Esophagus (tissue), 2 donors: ENCODE measurements around the gene MICAL3. TPM values are rescaled to one million over a fixed set of nuclear protein-coding genes. Genes with fewer than 3 reads are reported as not detected.

Experiments
- H3K27ac ChIP-seq, 2 donors: one replicate each; pipeline ENCODE4 v1.5.1; 2013; ENCODE audit warnings: low read depth in 2 of 2, mild to moderate bottlenecking in 2 of 2, inconsistent platforms in 1 of 2, low read length in 1 of 2, moderate library complexity in 1 of 2
- H3K27me3 ChIP-seq, 2 donors: one replicate each; pipeline ENCODE4 v1.6.1; 2013; ENCODE audit warnings: low read length in 2 of 2, control low read depth in 1 of 2, mild to moderate bottlenecking in 1 of 2; ENCODE audit not compliant: insufficient read depth in 2 of 2, control insufficient read depth in 1 of 2
- H3K36me3 ChIP-seq, 2 donors: one replicate each; pipeline ENCODE4 v1.6.1; 2013; ENCODE audit warnings: low read length in 1 of 2; ENCODE audit not compliant: control insufficient read depth in 2 of 2, insufficient read depth in 2 of 2
- H3K4me1 ChIP-seq, 2 donors: one replicate each; pipeline ENCODE4 v1.6.1; 2013; ENCODE audit warnings: low read length in 1 of 2; ENCODE audit not compliant: control insufficient read depth in 2 of 2, insufficient read depth in 2 of 2
- H3K4me3 ChIP-seq, 2 donors: one replicate each; pipeline ENCODE4 v1.5.1; 2013; ENCODE audit warnings: low read length in 2 of 2, mild to moderate bottlenecking in 2 of 2, low read depth in 1 of 2, moderate library complexity in 1 of 2
- H3K9me3 ChIP-seq, 2 donors: one replicate each; pipeline ENCODE4 v1.6.1; 2013; ENCODE audit warnings: mild to moderate bottlenecking in 2 of 2, low read depth in 1 of 2, low read length in 1 of 2, moderate library complexity in 1 of 2; ENCODE audit not compliant: control insufficient read depth in 2 of 2, insufficient read depth in 1 of 2
- WGBS, 2 donors: extraction: QIAGEN DNeasy Blood & Tissue Kit; methylation state at CpG; one replicate each; pipeline ENCODE4 v1.1.7; 2013; 5-methylcytosine and 5-hydroxymethylcytosine counted together
- polyA plus RNA-seq, 2 donors: library from polyadenylated mRNA; stranded (reverse); fragments of 200-250 nt; gene quantifications; one replicate each; pipeline ENCODE4 v1.2.3, GENCODE V29; 2013
- donor health status: healthy with polysubstance abuse.
- donor health status: Bipolar disorder and iron deficiency.

The MICAL3 gene
- polyA plus RNA-seq, 2 donors = 6.2 to 13.3 TPM

- H3K4me1 ChIP-seq = peaks cover 2 to 16% of the 10 kb centered on the region in 2 donors
- peaks cover 0 to 12% of the 10 kb centered on the region in 2 donors for H3K36me3 ChIP-seq
- no peak overlapping the region for H3K27ac ChIP-seq
- WGBS, 2 donors = 89 to 91% methylated on average over 6 of the region's 6 CpGs
- H3K4me3 ChIP-seq = no peak overlapping the region
- H3K27me3 ChIP-seq = no peaks in the 10 kb centered on the region
- no peaks in the 10 kb centered on the region for H3K9me3 ChIP-seq
Measured at GRCh38 chr22:17973217-17973616, 51.1 kb downstream of the MICAL3 start.

- 64% methylated on average over 16 of the region's 16 CpGs for WGBS, 2 donors
Measured at GRCh38 chr22:17972385-17973191, 51.8 kb downstream of the MICAL3 start.

GRCh38 chr22:17971711-17972110 lies 52.6 kb downstream of the MICAL3 start:
- H3K36me3 ChIP-seq = peaks cover 0 to 12% of the 10 kb centered on the region in 2 donors
- H3K4me3 ChIP-seq = no peak overlapping the region
- no peaks in the 10 kb centered on the region for H3K27me3 ChIP-seq
- 83 to 85% methylated on average over 9 of the region's 9 CpGs for WGBS, 2 donors
- H3K27ac ChIP-seq = peak overlapping the region; percentile 15 to 17
- H3K4me1 ChIP-seq = peaks cover 2 to 17% of the 10 kb centered on the region in 2 donors
- no peaks in the 10 kb centered on the region for H3K9me3 ChIP-seq

More at GRCh38 chr22:17972385-17973191, 51.8 kb downstream of the MICAL3 start:
- H3K9me3 ChIP-seq = no peaks in the 10 kb centered on the region
- no peaks in the 10 kb centered on the region for H3K27me3 ChIP-seq
- H3K27ac ChIP-seq = no peak overlapping the region
- peaks cover 2 to 16% of the 10 kb centered on the region in 2 donors for H3K4me1 ChIP-seq
- H3K4me3 ChIP-seq = no peak overlapping the region
- H3K36me3 ChIP-seq = peaks cover 0 to 12% of the 10 kb centered on the region in 2 donors

- Histone ChIP-seq H3K9me3 (no peaks in the 10 kb centered on the region), H3K36me3 (peaks cover 0 to 12% of the 10 kb centered on the region in 2 donors), H3K27ac (peak overlapping the region in 1 of 2 donors; percentile 24), H3K4me1 (peaks cover 5 to 22% of the 10 kb centered on the region in 2 donors), H3K4me3 (no peak overlapping the region), H3K27me3 (no peaks in the 10 kb centered on the region)
- WGBS, 2 donors = 88 to 91% methylated on average over 10 of the region's 10 CpGs
Measured at GRCh38 chr22:17970201-17970708, 54.1 kb downstream of the MICAL3 start.

GRCh38 chr22:17969701-17970113 lies 54.7 kb downstream of the MICAL3 start:
- Histone ChIP-seq H3K4me1 (peaks cover 5 to 22% of the 10 kb centered on the region in 2 donors), H3K4me3 (no peak overlapping the region), H3K27me3 (no peaks in the 10 kb centered on the region), H3K27ac (peak overlapping the region in 1 of 2 donors; percentile 24), H3K36me3 (peaks cover 0 to 12% of the 10 kb centered on the region in 2 donors), H3K9me3 (no peaks in the 10 kb centered on the region)
- WGBS, 2 donors = 69 to 70% methylated on average over 11 of the region's 11 CpGs

GRCh38 chr22:17968126-17968525 lies 56.2 kb downstream of the MICAL3 start:
- 90 to 93% methylated on average over 12 of the region's 12 CpGs for WGBS, 2 donors
- peaks cover 5 to 18% of the 10 kb centered on the region in 2 donors for H3K4me1 ChIP-seq
- peaks cover 0 to 7% of the 10 kb centered on the region in 2 donors for H3K36me3 ChIP-seq
- H3K9me3 ChIP-seq = no peaks in the 10 kb centered on the region
- H3K4me3 ChIP-seq = no peak overlapping the region
- H3K27ac ChIP-seq = no peak overlapping the region
- H3K27me3 ChIP-seq = no peaks in the 10 kb centered on the region

GRCh38 chr22:17966403-17966717 lies 58.0 kb downstream of the MICAL3 start:
- Histone ChIP-seq H3K9me3 (no peaks in the 10 kb centered on the region), H3K4me3 (no peak overlapping the region), H3K27me3 (no peaks in the 10 kb centered on the region), H3K36me3 (peaks cover 0 to 4% of the 10 kb centered on the region in 2 donors), H3K27ac (no peak overlapping the region), H3K4me1 (peaks cover 5 to 8% of the 10 kb centered on the region in 2 donors)
- WGBS, 2 donors = 59 to 84% methylated on average over 2 of the region's 2 CpGs

GRCh38 chr22:17965538-17966402 lies 58.6 kb downstream of the MICAL3 start:
- Histone ChIP-seq H3K9me3 (no peaks in the 10 kb centered on the region), H3K27me3 (no peaks in the 10 kb centered on the region), H3K4me3 (no peak overlapping the region), H3K36me3 (peaks cover 0 to 4% of the 10 kb centered on the region in 2 donors), H3K27ac (no peak overlapping the region), H3K4me1 (peaks cover 7 to 8% of the 10 kb centered on the region in 2 donors)
- WGBS, 2 donors = 73 to 76% methylated on average over 12 of the region's 12 CpGs

- WGBS, 2 donors = 57 to 77% methylated on average over 10 of the region's 10 CpGs
- Histone ChIP-seq H3K36me3 (peaks cover 0 to under 1% of the 10 kb centered on the region in 2 donors), H3K27me3 (no peaks in the 10 kb centered on the region), H3K4me1 (peaks cover 6 to 9% of the 10 kb centered on the region in 2 donors), H3K9me3 (no peaks in the 10 kb centered on the region), H3K4me3 (no peak overlapping the region), H3K27ac (no peak overlapping the region)
Measured at GRCh38 chr22:17964643-17965042, 59.7 kb downstream of the MICAL3 start.
